Hematopoietic multipotent progenitor cell treated with erythropoietin and hydrocortisone succinate and interleukin-3 and kit ligand, for 17 days (in vitro differentiated cells): ENCODE results near the gene TOM1L2.

Source experiments
- DNase-seq: peaks from one replicate; pipeline ENCODE4 v3.0.0-alpha.2; 2015; ENCODE audit warnings: low spot score

The TOM1L2 gene

DNA sequence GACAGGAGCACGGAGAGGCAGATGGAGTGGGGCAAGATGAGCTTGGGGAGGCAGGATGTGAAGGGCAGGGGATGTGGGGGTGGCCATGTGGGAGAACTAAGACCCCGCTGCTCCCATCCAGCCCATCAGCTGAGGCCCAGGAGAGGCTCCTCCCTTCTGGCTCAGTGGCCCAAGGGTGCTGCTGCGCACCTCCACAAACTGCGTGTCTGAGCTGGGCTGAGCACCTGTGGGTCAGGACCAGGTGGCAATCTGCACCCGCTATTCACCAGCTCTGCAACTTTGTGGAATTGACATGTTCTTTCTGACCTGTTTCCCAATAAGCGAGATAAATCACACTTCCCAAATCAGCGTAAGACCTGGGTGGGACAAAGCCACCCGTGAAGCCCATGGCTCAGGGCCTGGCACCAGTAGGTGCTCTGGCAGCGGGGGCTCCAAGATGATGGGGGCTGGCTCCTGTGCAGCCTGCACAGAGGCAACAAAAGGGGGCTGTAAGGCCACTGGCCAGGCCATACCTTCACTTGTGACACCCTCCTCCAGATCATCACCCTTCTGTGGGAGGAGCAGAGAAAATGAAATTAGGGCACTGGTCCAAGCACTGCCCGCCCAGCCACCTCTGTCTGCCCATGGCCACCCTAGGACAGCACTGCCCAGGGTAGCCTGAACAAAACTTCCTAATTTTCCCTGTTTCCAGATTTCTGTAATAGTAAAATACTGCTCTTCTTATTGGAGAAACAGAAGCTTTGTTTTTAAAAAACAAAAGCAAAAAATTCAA, 123.7 kb downstream of the TOM1L2 start:
- DNase-seq, result no peak

DNA sequence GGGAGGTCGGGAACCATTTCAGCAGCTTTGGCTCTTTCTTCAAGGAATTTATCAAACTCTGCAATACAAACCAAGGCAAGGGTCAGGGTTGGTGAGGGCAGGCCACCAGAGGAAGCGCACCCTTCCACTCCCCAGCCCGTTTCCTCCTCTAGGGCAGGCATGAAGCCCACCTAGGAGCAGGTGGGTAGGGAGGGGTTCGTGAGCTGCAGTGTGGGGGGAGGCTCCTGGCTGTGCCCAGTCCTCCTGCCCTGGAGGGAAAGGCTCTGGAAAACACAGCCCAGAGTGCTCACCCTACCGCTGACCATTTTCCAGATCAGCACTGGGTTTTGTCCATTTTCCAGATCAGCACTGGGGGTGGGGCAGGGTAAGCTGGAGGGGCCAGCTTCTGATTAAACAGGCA, 124.5 kb downstream of the TOM1L2 start:
- DNase-seq, result no peak

DNA sequence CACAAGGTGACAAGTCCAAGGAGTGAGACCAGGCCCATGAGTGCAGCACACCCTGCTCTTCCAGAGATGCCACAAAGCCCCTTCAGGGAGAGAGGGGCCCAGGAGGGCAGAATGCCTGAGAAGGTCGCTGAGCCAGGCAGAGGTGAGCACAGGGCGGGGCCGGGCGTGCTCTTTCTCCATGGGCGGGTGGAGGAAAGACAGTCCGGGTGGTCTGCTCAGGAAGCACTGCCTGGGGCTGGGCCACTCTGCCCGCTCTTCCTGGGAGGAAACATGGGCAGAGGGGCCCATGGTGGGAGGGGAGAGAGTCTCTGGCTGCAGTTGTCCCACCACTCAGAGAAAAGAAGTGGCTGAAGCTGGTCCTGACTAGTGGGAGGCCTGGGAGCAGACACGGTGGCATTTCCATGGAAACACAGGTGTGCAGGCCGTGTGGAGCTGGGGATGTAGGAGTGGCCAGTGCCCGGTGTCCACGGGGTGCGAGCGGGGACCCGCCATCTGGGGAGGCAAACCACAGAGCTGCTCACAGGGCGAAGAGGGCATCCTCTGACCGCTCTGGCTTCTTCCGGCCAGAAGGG, 125.0 kb downstream of the TOM1L2 start:
- no peak for DNase-seq

DNA sequence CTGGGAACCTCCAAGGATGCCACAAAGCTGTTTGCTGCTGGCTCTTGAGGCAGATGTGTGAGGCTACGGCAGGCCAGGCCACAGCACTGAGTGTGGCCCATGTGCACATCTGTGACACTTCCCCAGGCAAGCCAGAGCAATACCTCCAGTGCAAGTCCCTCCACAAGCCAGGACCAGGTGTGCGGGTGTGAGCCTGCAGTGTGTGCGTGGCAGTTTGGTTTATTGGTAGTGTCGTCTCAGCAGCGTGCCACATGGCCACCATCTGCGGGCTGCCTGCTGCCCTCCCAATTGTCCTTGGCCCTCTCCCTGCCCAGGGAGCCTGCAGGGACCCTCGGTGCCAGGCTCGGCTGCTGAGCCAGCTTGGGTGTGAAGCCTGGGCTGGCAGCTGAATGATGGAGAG, 125.6 kb downstream of the TOM1L2 start:
- DNase-seq, result no peak

DNA sequence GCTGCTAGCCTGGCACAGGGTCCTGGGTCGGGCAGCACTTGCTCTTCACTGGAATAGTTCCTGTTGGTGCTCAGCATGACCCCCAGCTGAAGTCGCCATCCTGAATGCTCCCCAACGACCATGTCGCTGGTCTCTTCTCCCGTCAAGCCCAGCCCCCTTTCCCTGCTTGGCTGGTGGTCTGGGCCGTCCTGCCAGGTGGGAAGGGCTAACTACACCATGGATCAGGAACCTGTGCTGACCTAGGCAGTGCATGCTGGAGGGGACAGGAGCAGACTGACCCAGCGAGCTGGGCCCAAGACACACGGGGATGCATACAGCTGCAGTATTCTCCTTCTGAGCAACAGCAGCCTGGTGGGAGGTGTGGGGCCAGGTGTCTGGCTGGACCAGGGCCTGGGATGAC, 126.2 kb downstream of the TOM1L2 start:
- no peak for DNase-seq

DNA sequence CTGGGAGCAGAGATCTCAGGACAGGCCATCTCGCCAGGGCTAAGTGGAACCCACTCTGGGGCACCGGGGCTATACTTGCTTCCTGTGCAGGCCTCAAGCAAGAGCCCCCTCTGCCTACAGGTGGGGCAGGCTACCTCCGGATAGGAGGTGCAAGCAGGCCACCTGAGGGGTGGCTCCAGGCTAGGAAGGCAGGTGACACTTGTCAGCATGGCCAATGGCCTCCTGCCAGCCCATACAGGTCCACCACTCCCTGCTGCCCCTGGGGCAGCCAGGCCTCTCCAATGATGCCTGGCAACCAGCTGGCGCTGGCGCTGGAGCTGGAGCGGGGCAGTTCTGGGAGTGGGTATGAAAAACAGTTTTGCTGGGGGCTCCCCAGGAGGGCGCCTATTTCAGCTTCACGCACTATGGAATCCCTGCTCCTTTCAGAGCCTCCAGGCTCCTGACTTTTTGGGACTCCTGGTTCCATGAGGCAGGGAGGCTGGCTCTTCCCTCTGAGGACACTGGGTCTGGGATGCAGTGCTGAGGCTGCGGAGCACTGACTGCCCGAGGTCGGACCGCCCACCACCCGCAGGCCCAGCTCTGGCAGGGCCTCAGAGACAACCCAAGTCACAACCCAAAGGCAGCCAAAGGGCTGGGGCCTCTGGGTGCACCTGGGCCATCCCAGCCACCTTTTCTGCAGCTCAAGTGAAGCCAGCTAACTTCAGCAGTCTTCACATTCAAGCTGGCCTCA, 127.0 kb downstream of the TOM1L2 start:
- no peak for DNase-seq

DNA sequence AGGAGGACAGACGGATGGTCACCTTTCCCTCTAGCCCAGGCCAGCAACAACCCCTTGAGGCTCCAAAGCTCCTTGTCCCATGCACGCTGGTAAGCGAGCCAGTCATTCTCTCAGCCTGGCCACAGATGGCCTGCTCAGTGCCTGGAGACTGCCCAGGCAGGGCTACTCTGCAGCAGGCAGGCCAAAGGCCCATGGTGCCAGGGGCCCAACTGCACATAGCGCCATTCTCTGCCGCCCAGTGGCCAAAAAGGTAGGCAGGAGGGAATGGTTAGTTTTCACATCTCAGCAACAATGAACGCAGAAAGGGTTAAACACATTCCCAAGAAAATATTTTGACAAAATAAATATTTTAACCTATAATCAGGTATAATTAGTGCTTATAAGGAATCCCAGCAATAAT, 127.7 kb downstream of the TOM1L2 start:
- DNase-seq, result no peak

DNA sequence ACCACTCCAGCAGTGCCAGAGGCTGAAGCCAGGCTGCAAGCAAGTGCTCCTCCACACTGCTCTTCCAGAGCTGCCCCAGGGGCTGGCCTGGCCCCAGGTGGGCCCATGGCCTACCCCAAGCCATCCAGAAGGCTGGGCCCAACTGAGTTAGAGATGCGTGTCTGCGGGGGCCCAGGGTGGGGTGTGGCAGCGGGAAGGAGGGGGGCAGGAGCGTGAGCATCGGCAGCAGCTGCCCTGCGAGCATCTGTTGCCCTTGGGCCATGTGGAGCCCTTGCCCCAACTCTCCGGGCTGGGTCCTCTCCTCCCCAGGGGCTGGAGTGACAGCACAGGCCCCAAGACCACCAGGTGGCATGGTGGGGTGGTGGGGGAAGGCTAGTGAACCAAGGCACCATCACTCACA, 128.1 kb downstream of the TOM1L2 start:
- no peak for DNase-seq

DNA sequence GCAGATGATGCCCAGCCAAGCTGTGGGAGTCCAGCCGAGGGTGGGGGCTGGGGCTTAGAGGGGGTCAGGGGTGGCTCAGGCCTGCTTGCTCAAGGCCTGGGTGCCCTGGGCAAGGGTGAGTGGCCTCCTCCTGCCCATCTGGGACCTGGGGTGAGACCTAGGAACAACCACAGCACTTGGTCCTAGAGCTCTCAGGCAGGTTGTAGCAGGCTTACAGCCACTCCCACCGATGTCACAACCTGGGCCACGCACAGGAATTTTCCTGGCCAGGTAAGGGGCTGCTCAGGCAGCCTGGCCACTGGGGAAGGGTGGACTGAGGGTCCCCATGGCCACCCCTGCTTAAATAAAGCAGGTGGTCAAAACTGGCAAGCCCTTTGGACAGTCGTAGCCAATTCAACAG, 129.1 kb downstream of the TOM1L2 start:
- DNase-seq, result no peak

DNA sequence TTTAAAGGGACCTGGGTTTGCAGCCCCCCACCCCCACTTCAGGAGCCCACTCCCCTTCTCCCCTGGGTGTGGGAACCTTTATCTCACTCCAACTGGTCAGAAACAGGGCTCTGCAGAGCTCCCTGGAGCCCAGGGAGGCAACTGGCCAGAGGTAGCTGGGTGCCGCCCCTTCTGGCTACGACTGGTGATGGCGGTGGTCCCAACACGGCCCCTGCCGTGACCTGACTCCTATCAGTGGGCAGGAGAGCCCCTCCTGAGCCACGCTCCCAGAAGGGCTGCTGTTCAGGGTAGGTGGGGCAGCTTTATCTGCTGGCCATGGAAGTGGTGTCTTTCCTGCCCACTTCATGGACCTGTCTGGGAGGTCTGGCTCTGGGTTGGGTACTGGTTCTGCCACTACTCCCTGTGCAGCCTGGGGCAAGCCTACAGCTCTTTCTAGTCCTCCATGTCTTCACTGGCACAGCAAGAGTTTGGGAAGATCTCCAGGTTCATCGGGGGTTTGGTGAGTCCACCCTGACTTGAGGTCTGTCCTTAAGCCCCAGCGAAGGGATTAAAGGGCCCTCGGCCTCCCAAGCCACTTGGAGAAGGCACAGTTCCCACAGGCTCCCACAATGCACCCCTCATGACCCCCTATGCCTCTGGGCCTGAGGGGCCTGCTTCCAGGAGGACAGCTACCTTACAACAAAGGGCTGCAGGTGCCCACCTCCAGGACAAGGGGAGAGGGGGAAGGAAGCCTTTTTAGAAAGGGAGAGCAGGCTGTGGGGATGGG, 129.9 kb downstream of the TOM1L2 start:
- peak; percentile 38 for DNase-seq

DNA sequence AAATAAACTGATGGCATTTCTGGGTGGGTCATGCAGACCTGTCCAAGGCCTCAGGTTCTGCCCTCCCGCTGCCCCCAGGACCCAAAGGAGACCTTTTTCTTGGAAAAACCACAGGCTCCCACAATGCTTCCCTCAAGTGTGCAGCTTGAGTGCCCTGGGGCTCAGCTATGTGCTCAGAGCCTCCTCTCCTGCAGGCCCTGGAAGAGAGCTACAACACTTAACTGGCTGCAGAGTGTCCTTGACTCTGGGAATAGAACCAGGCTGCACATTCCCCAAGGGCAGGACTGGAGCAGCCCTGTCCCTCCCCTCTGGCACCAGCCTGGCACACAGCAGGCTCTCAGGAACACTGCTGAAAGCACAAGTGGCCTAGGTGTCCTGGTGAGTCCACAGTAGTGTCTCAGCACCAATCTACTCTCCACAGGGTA, 130.6 kb downstream of the TOM1L2 start:
- peak; percentile 41 for DNase-seq

DNA sequence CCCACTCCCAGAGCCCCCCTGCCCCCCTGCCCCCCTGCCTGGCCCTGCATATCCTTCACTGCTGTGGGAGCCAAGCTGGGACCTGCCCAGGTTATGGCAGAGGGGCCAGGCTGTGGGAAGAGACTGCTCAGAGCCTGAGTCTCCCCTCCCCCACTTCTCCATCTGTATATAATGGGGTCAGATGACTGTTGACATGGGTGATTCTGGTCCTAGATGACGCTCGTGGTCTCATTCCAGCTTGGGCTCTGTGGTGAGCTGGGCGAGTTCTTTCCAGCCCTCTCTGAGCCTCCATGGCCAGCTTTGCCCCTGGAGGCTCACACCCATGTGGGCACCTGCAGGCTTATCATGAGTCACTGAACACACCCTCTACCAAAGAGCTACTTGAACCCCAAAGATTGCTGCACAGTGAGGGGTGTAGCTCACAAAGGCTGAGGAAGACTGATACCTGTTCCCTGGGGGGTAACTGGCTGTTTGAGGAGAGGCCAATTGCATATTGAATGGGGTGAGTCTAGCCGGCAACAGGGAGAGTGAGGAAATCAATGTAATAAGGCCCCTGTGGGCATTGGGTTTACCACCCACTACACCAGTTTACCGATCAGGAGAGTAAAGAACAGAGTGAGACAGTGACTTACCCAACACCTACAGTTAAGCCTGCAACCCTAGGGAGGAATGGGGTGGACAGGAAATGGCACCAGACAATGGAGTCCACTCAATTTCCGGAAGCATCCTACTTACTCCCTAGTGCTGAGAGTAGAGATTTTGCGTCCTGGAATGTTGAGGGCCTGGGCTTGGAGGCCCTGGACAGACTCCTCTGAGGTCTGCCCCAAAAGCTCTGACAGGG, 131.2 kb downstream of the TOM1L2 start:
- peak; percentile 81 for DNase-seq

DNA sequence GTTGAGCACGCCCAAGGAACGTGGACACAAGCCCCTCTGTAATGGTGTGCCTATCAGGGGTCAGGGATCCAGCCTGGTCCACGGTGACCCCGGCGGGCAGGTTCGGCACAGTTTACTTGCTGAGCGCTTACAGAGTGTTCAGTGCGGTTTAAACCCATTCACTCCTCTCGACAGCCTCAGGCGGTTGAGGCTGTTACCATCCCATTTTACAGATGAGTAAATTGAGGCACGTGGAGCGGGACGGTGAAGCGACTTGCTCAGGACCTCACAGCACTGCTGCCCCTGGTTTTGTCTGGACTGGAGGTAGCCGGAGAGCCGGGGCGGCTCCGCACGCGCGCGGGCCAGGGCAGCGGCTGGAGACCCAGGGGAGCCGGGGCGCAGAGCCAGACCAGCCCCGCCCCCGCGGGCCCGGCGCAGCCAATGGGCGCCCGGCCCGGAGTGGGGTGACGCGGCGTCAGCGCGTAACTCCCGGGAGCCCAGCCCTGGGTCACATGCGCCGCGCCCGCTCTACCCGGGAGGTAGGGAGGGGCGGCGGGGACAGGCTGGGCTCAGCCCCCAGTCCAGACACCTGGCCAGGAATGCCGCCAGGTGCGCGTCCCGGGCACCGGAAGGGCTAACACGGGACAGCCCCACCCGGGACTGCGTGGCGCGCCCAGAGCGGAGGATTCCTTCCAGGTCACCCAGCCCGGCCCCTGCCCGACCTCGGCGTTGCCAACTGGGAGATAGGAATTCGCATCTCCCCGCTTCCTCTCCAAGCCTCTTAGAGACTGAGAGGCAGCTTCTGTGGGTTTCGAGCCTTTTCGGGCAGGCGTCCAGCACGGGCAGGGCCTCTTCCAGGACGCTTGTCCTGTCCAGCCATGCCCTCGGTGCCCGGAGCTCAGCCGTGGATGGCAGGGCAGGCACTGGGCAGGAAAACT, 132.2 kb downstream of the TOM1L2 start:
- DNase-seq, result peak; percentile 95

DNA sequence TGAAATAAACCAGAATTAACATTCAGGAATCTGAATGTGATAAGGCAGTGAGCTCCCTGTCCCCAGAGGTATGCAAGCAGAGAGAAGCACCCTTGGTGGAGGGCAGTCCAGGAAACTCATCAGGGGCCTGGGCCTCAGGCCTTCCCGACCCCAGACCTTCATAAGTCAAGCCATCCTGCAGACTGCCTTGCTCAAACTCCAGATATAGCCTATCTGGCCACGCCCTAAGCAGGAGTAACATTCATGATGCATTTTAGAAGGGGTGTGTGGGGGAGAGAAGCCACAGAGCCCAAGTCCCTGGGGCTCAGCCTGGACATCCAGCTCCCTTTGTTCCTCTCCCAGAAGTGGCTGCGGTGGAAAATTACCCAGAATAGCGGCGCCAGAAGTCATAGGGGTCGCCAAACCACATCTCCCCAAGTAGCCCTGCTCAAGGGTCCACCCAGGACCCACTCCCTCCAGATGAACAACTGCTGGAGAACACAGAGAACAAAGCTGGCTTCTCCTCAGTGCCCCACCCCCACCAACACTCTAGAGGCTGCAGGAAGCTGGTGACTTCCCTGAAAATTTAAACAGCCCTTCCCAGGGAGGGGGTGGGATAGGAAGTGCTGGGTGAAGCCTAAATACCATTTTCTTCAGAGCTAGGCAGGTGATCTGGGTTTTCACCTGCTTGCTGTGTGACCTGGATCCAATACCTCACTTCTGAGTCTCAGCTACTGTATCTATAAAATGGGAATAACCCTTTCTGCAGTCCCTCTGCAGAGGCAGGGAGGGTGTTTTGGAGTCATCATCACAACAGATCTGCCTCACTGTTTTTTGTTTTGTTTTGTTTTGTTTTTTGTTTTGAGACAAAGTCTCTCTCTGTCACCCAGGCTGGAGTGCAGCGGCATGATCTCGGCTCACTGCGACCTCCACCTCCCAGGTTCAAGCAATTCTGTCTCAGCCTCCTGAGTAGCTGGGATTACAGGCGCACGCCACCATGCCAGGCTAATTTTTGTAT, 133.9 kb downstream of the TOM1L2 start:
- DNase-seq, result peak; percentile 67

DNA sequence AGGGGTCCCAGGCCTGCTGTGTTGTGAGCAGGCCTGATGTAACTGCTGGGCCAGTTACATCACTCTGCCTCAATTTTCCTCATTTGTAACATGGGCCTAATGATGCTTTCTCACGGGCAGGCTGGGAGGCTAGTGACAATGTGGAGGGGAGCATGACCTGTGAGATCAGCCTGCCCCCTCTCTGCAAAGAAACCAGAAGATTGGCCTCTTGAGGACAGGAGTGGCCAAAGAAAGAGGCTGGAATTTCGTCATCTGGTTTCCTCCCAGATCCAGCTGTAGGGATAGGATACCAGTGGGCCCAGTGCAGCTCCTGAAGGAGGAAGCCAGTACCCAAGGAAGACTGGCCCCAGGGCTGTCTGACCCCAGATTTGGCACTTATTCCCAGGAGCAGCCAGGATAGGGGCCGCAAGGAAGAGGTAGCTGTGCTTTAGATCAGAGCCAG, 134.8 kb downstream of the TOM1L2 start:
- DNase-seq, result peak; percentile 67

DNA sequence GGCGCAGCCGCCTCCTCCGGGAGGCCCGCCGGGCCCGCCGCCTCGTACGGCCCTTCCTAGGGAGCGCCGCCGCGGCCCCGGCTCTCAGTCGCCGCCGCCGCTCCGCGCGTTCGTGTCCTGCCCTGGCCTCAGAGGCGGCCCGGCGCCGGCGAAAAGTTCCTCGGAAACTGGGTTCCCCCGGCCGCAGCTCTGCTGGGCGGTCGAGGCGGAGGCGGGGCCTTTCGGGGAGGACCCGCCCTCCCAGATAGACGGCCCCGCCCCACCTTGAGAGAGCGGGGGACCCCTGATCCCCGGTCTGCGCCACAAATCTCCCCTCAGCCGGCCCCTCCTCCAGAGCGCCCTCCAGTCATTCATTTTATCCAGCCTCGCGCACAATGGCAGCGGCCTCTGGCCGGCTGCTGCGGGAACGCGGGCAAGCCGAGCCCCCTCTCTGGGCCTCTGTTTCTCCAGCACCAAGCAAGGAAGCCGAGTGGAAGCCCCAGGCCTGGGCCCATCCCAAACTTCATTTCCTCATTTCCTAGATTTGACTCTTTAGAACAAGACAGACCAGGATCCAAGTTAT, 135.3 kb downstream of the TOM1L2 start, which contains the start of gene SREBF1:
SREBF1 (minus strand) TSS at position 169 of the 562 bp plus-strand sequence. CDS start 169 bp downstream, outside the sequence.
- DNase-seq, result peak; percentile 85

DNA sequence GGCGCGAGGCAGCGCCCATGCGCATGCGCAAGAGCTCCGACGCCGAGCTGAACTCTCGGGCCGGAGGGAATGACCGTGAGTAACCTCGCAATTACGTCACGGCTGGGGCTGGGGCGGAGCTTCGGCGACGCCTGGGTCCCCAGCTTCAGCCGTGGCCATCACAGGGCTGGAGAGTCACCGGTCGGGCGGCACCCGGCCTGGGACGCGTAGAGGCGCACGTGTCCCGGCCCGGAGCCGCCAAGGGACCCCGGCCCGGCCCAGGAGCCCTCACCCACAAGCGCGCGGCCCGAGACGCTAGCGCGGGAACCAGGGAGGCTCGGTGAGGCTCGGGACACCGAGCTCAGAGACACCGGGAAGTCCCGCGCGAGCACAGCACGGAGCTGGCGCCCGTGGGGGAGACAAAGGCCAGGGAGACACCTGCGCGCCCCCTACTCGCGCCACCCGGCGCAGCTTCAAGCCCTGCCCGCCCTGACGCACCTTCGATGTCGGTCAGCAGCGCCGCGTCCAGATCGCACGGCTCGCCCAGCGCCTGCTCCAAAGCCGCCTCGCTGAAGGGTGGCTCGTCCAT, 135.9 kb downstream of the TOM1L2 start:
- peak; percentile 99 for DNase-seq
